GM23338 (cell line): Measurements from ENCODE around the gene CSTB.

Experiments
- CREB1 ChIP-seq: fragments of 250-450 bp; sonication (Bioruptor Pico); IDR thresholded peaks from 2 replicates; pipeline ENCODE4 v1.5.0; 2020; ENCODE audit warnings: low read depth, mild to moderate bottlenecking, moderate library complexity
- CTCF ChIP-seq, 2 experiments: fragments of 200-600 bp in 1 of 2; sonication (generic) in 1 of 2; conservative IDR thresholded peaks; 2 replicates each; pipeline versions ENCODE4 v1.5.1 to v1.6.1; 2016 to 2017; ENCODE audit warnings: antibody characterized with exemption in 2 of 2, low read depth in 2 of 2, mild to moderate bottlenecking in 2 of 2, moderate library complexity in 1 of 2
- EZH2 ChIP-seq: fragments of 200-600 bp; sonication (generic); IDR thresholded peaks from one replicate; pipeline ENCODE4 v1.8.0; 2017; ENCODE audit warnings: antibody characterized with exemption, mild to moderate bottlenecking, low read depth; ENCODE audit not compliant: unreplicated experiment
- EZH2phosphoT487 ChIP-seq: fragments of 200-600 bp; sonication (generic); IDR thresholded peaks from one replicate; pipeline ENCODE4 v1.8.1; 2018; ENCODE audit warnings: antibody characterized with exemption; ENCODE audit not compliant: unreplicated experiment
- JUNB ChIP-seq: IDR thresholded peaks from one replicate; pipeline ENCODE4 v1.6.1; 2016; ENCODE audit warnings: antibody characterized with exemption; ENCODE audit not compliant: unreplicated experiment
- NANOG ChIP-seq: IDR thresholded peaks from 2 replicates; pipeline ENCODE4 v1.6.1; 2016; ENCODE audit warnings: antibody characterized with exemption, borderline replicate concordance
- POLR2AphosphoS5 ChIP-seq: IDR thresholded peaks from 2 replicates; pipeline ENCODE4 v1.6.1; 2016; ENCODE audit warnings: antibody characterized with exemption, low read depth
- REST ChIP-seq: IDR thresholded peaks from one replicate; pipeline ENCODE4 v1.6.1; 2018; ENCODE audit warnings: antibody characterized with exemption; ENCODE audit not compliant: unreplicated experiment

GRCh38 chr21:43761886-43762285, 14.2 kb downstream of the CSTB start:
- TF ChIP-seq CREB1 (CRISPR knock-in tag), result no peak
- no peak for TF ChIP-seq CTCF (conservative IDR thresholded peaks at IDR 0.05; ENCODE audit: low read depth in 2 of 2)
- no peak for TF ChIP-seq POLR2AphosphoS5
- TF ChIP-seq EZH2, result no peak
- no peak for TF ChIP-seq EZH2phosphoT487
- TF ChIP-seq REST, result no peak
- no peak for TF ChIP-seq JUNB
- TF ChIP-seq NANOG, result no peak
